Thyroid gland (tissue), 4 donors: ENCODE measurements around the gene GLIPR2.

Source experiments
- POLR2A ChIP-seq, 2 donors: fragments of 450-650 bp; IDR thresholded peaks; one replicate each; pipeline ENCODE4 v1.6.1; 2017; ENCODE audit warnings: antibody characterized with exemption in 2 of 2, mild to moderate bottlenecking in 2 of 2, moderate library complexity in 1 of 2
- TF ChIP-seq, protein P1 (sequence below), 6 experiments: fragments of 200-600 bp in 3 of 6; fragments of 450-650 bp in 3 of 6; sonication (generic) in 3 of 6; IDR thresholded peaks; one replicate each; pipeline ENCODE4 v1.5.1; 2016 to 2019; ENCODE audit warnings: antibody characterized with exemption in 6 of 6, mild to moderate bottlenecking in 2 of 6, inconsistent platforms in 1 of 6, moderate library complexity in 1 of 6

DNA sequence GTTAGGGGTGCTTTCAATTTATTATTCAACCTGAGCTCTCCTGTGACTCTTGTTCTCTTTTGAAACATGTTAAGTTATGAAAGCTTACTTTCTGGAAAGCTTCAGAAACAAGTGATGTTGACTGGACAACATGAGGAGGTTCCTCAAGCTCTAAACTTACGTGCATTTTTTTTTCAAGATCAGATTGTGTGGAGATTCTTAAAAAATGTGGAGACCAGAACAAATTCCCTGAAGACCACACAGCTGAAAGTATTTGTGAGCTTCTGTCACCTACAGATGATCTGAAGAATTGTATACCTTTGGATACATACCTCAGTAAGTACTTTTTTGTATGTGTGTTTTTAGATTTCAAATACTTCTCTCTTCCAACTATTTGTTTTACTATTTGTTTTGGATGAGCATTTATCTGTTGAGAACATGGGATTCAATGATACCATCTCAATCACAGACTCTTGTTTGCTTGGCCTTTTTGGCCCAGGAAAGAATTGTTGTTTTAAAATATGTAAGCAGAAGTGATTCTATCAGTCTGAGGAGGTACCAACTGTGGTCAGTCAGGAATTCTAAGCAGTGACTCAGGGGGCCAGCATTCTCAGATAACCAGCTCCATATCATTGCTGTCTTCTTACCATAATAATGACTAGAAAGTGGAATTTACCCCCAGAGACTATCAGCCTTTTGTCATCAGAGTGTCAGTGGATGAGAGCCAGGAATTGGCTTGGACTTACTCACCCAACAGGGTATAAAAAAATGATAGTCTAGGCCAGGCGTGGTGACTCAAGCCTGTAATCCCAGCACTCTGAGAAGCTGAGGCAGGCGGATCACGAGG is 34.4 kb upstream of the GLIPR2 start:
- TF ChIP-seq, protein P1, sequence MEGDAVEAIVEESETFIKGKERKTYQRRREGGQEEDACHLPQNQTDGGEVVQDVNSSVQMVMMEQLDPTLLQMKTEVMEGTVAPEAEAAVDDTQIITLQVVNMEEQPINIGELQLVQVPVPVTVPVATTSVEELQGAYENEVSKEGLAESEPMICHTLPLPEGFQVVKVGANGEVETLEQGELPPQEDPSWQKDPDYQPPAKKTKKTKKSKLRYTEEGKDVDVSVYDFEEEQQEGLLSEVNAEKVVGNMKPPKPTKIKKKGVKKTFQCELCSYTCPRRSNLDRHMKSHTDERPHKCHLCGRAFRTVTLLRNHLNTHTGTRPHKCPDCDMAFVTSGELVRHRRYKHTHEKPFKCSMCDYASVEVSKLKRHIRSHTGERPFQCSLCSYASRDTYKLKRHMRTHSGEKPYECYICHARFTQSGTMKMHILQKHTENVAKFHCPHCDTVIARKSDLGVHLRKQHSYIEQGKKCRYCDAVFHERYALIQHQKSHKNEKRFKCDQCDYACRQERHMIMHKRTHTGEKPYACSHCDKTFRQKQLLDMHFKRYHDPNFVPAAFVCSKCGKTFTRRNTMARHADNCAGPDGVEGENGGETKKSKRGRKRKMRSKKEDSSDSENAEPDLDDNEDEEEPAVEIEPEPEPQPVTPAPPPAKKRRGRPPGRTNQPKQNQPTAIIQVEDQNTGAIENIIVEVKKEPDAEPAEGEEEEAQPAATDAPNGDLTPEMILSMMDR (IDR thresholded peaks at IDR 0.05), result no peak
- no peak for TF ChIP-seq POLR2A (IDR thresholded peaks at IDR 0.05)
